Peyer's patch (tissue), 4 donors: Measurements from ENCODE around the gene CNOT1. TPM values are rescaled to one million over a fixed set of nuclear protein-coding genes. Genes with fewer than 3 reads are reported as not detected.

Experiments used
- DNase-seq, 3 donors: peaks; one replicate each; pipeline ENCODE4 v3.0.0-alpha.2; 2017 to 2019
- H3K27ac ChIP-seq, 4 donors: fragments of 200-600 bp; sonication (generic); one replicate each; pipeline ENCODE4 v1.5.1; 2016 to 2019
- H3K27me3 ChIP-seq, 2 donors: fragments of 200-600 bp; sonication (generic); one replicate each; pipeline ENCODE4 v1.5.1; 2019
- H3K36me3 ChIP-seq, 3 donors: fragments of 200-600 bp; sonication (generic); one replicate each; pipeline ENCODE4 v1.5.1; 2016 to 2019
- H3K4me1 ChIP-seq, 4 donors: fragments of 200-600 bp; sonication (generic); one replicate each; pipeline ENCODE4 v1.5.1; 2016 to 2019
- H3K4me3 ChIP-seq, 4 donors: fragments of 200-600 bp; sonication (generic); 1 replicate in 3 of 4; 2 replicates in 1 of 4; pipeline ENCODE4 v1.5.1; 2016 to 2019; ENCODE audit warnings: mild to moderate bottlenecking in 1 of 4
- H3K9me3 ChIP-seq, 4 donors: fragments of 200-600 bp; sonication (generic); one replicate each; pipeline ENCODE4 v1.5.1; 2016 to 2019; ENCODE audit warnings: mild to moderate bottlenecking in 1 of 4
- CTCF ChIP-seq, 6 experiments: fragments of 450-650 bp in 4 of 6; fragments of 200-600 bp in 2 of 6; sonication (generic) in 1 of 6; IDR thresholded peaks; one replicate each; pipeline ENCODE4 v1.5.1; 2017 to 2019; ENCODE audit warnings: antibody characterized with exemption in 6 of 6, mild to moderate bottlenecking in 3 of 6, moderate library complexity in 1 of 6
- POLR2A ChIP-seq, 2 donors: fragments of 450-650 bp; IDR thresholded peaks; one replicate each; pipeline ENCODE4 v1.5.1; 2017; ENCODE audit warnings: antibody characterized with exemption in 2 of 2, mild to moderate bottlenecking in 2 of 2, moderate library complexity in 2 of 2
- total RNA-seq, 4 donors: library from RNA; depleted of rRNA; stranded (reverse); fragments of >200 nt; gene quantifications; one replicate each; pipeline ENCODE4 v1.1.0, GENCODE V29; 2016

The CNOT1 gene
- total RNA-seq, 4 donors from 2014 or later: 165 to 211 (median 190) TPM

GRCh38 chr16:58644765-58645487 lies 15.3 kb upstream of the CNOT1 start:
- DNase-seq: no peak
- no peaks in the 10 kb centered on the region for H3K9me3 ChIP-seq
- no peaks in the 10 kb centered on the region for H3K36me3 ChIP-seq
- H3K27me3 ChIP-seq: no peaks in the 10 kb centered on the region
- H3K4me3 ChIP-seq: no peak overlapping the region
- no peak overlapping the region for H3K27ac ChIP-seq
- H3K4me1 ChIP-seq: no peaks in the 10 kb centered on the region
- no peak for TF ChIP-seq POLR2A (IDR thresholded peaks at IDR 0.05)
- no peak for TF ChIP-seq CTCF (IDR thresholded peaks at IDR 0.05)

- no peak for TF ChIP-seq POLR2A (IDR thresholded peaks at IDR 0.05)
- no peak for TF ChIP-seq CTCF (IDR thresholded peaks at IDR 0.05)
- no peak overlapping the region for H3K4me3 ChIP-seq
- no peaks in the 10 kb centered on the region for H3K9me3 ChIP-seq
- H3K4me1 ChIP-seq: no peaks in the 10 kb centered on the region
- DNase-seq: no peak
- H3K36me3 ChIP-seq: no peaks in the 10 kb centered on the region
- no peaks in the 10 kb centered on the region for H3K27me3 ChIP-seq
- H3K27ac ChIP-seq: no peak overlapping the region
Observed at GRCh38 chr16:58644108-58644507, 14.5 kb upstream of the CNOT1 start.

- TF ChIP-seq CTCF (IDR thresholded peaks at IDR 0.05) (no peak), POLR2A (IDR thresholded peaks at IDR 0.05) (no peak)
- H3K27ac ChIP-seq: no peak overlapping the region
- DNase-seq: no peak
- H3K4me1 ChIP-seq: no peaks in the 10 kb centered on the region
- H3K9me3 ChIP-seq: no peaks in the 10 kb centered on the region
- no peak overlapping the region for H3K4me3 ChIP-seq
- H3K36me3 ChIP-seq: no peaks in the 10 kb centered on the region
- H3K27me3 ChIP-seq: no peaks in the 10 kb centered on the region
Observed at GRCh38 chr16:58640949-58641348, 11.3 kb upstream of the CNOT1 start.

- Histone ChIP-seq H3K4me3 (no peak overlapping the region), H3K9me3 (no peaks in the 10 kb centered on the region), H3K4me1 (no peaks in the 10 kb centered on the region), H3K27me3 (no peaks in the 10 kb centered on the region), H3K27ac (no peak overlapping the region), H3K36me3 (no peaks in the 10 kb centered on the region)
- TF ChIP-seq POLR2A (IDR thresholded peaks at IDR 0.05): no peak
- TF ChIP-seq CTCF (IDR thresholded peaks at IDR 0.05): no peak
- DNase-seq: no peak
Observed at GRCh38 chr16:58639836-58640235, 10.2 kb upstream of the CNOT1 start.

GRCh38 chr16:58639230-58639629 lies 9.6 kb upstream of the CNOT1 start:
- TF ChIP-seq POLR2A (IDR thresholded peaks at IDR 0.05) (no peak), CTCF (IDR thresholded peaks at IDR 0.05) (no peak)
- no peaks in the 10 kb centered on the region for H3K4me1 ChIP-seq
- H3K4me3 ChIP-seq: no peak overlapping the region
- H3K27me3 ChIP-seq: no peaks in the 10 kb centered on the region
- H3K9me3 ChIP-seq: no peaks in the 10 kb centered on the region
- no peak for DNase-seq
- H3K27ac ChIP-seq: no peak overlapping the region
- no peaks in the 10 kb centered on the region for H3K36me3 ChIP-seq
